GM11168 (cell line): ENCODE results near the gene ZMYND11.
"Not testable (repeated sequence)": the region's sequence is repeated elsewhere in the genome, so short reads cannot be mapped to it uniquely, and the experiment has no call there.

Source experiments
- in situ Hi-C: fragments of 300-500 bp; cut with MboI; formaldehyde crosslinking; loops from one replicate; pipeline ENCODE4 v1.12.0; 2022; ENCODE audit warnings: low sequenced_read_pairs; ENCODE audit not compliant: unreplicated experiment

The ZMYND11 gene

GRCh38 chr10:132946-133898 lies 2.0 kb upstream of the ZMYND11 start:
- in situ Hi-C loops, result no loop called here

- in situ Hi-C loops, result no loop called here
Measured at GRCh38 chr10:134247-135131, 766 bp upstream of the ZMYND11 start.

- in situ Hi-C loops, result no loop called here
Measured at GRCh38 chr10:135601-136464, 578 bp downstream of the ZMYND11 start.

GRCh38 chr10:136465-136762 lies 1.2 kb downstream of the ZMYND11 start:
- in situ Hi-C loops, result no loop called here

GRCh38 chr10:137031-137430 lies 1.8 kb downstream of the ZMYND11 start:
- in situ Hi-C loops, result no loop called here

GRCh38 chr10:137606-138005 lies 2.4 kb downstream of the ZMYND11 start:
- in situ Hi-C loops, result no loop called here

GRCh38 chr10:142371-142770 lies 7.1 kb downstream of the ZMYND11 start:
- in situ Hi-C loops, result no loop called here

- in situ Hi-C loops, result no loop called here
Measured at GRCh38 chr10:152915-153314, 17.7 kb downstream of the ZMYND11 start.

- in situ Hi-C loops, result no loop called here
Measured at GRCh38 chr10:154348-154747, 19.1 kb downstream of the ZMYND11 start.

GRCh38 chr10:167383-167782 lies 32.1 kb downstream of the ZMYND11 start:
- in situ Hi-C loops, result no loop called here

GRCh38 chr10:173741-174140 lies 38.5 kb downstream of the ZMYND11 start:
- in situ Hi-C loops, result no loop called here

GRCh38 chr10:176677-177076 lies 41.4 kb downstream of the ZMYND11 start:
- in situ Hi-C loops, result no loop called here

GRCh38 chr10:178208-178607 lies 43.0 kb downstream of the ZMYND11 start:
- in situ Hi-C loops, result no loop called here

- in situ Hi-C loops, result no loop called here
Measured at GRCh38 chr10:178723-179122, 43.5 kb downstream of the ZMYND11 start.

GRCh38 chr10:182441-183201 lies 47.4 kb downstream of the ZMYND11 start:
- in situ Hi-C loops, result no loop called here

- in situ Hi-C loops, result no loop called here
Measured at GRCh38 chr10:184174-184573, 48.9 kb downstream of the ZMYND11 start.

GRCh38 chr10:184911-185310 lies 49.7 kb downstream of the ZMYND11 start:
- in situ Hi-C loops, result no loop called here

GRCh38 chr10:185571-185970 lies 50.3 kb downstream of the ZMYND11 start:
- in situ Hi-C loops, result not testable (repeated sequence)

- in situ Hi-C loops, result no loop called here
Measured at GRCh38 chr10:186911-187310, 51.7 kb downstream of the ZMYND11 start.

- in situ Hi-C loops, result no loop called here
Measured at GRCh38 chr10:188546-188945, 53.3 kb downstream of the ZMYND11 start.
